Heart left ventricle (tissue), 16 donors: ENCODE data around the gene SEMA4D. TPM values are rescaled to one million over a fixed set of nuclear protein-coding genes. Genes with fewer than 3 reads are reported as not detected.

ENCODE experiments used
- ATAC-seq, 4 donors: fragments of 200-7000 bp; cut with Tn5 transposase; one replicate each; pipeline ENCODE4 v1.9.1; 2020 to 2022; ENCODE audit warnings: moderate library complexity in 4 of 4, mild to moderate bottlenecking in 3 of 4, moderate number of reproducible peaks in 1 of 4
- DNase-seq, 5 donors: peaks; one replicate each; pipeline ENCODE4 v3.0.0-alpha.2; 2020
- H3K27ac ChIP-seq, 12 donors: fragments of 200-600 bp; sonication (generic) in 4 of 12; one replicate each; pipeline versions ENCODE4 v1.5.0 to v1.8.0; 2016 to 2022; ENCODE audit warnings: mild to moderate bottlenecking in 2 of 12
- H3K27me3 ChIP-seq, 9 donors: fragments of 200-600 bp; sonication (generic) in 2 of 9; one replicate each; pipeline versions ENCODE4 v1.5.1 to v1.8.0; 2016 to 2022; ENCODE audit warnings: mild to moderate bottlenecking in 3 of 9
- H3K36me3 ChIP-seq, 9 donors: fragments of 200-600 bp; sonication (generic) in 2 of 9; one replicate each; pipeline versions ENCODE4 v1.5.0 to v1.8.0; 2018 to 2022; ENCODE audit warnings: mild to moderate bottlenecking in 2 of 9
- H3K4me1 ChIP-seq, 12 donors: fragments of 200-600 bp; sonication (generic) in 4 of 12; one replicate each; pipeline versions ENCODE4 v1.5.0 to v1.8.0; 2016 to 2022; ENCODE audit warnings: mild to moderate bottlenecking in 3 of 12
- H3K4me3 ChIP-seq, 12 donors: fragments of 200-600 bp; sonication (generic) in 4 of 12; one replicate each; pipeline versions ENCODE4 v1.5.0 to v1.8.0; 2017 to 2022; ENCODE audit warnings: mild to moderate bottlenecking in 9 of 12, moderate library complexity in 4 of 12
- H3K9me3 ChIP-seq, 12 donors: fragments of 200-600 bp; sonication (generic) in 4 of 12; one replicate each; pipeline versions ENCODE4 v1.5.0 to v1.8.0; 2016 to 2022; ENCODE audit warnings: mild to moderate bottlenecking in 1 of 12
- CTCF ChIP-seq, 12 donors: fragments of 200-600 bp; sonication (generic) in 4 of 12; IDR thresholded peaks; one replicate each; pipeline versions ENCODE4 v1.5.0 to v1.8.0; 2018 to 2022; ENCODE audit warnings: antibody characterized with exemption in 12 of 12, mild to moderate bottlenecking in 5 of 12
- POLR2A ChIP-seq, 2 donors: fragments of 450-650 bp; IDR thresholded peaks; one replicate each; pipeline ENCODE4 v1.6.1; 2017; ENCODE audit warnings: antibody characterized with exemption in 2 of 2, mild to moderate bottlenecking in 2 of 2, moderate library complexity in 2 of 2
- WGBS, 4 donors: extraction: QIAGEN DNeasy Blood & Tissue Kit in 2 of 4; methylation state at CpG; one replicate each; pipeline versions ENCODE4 v1.1.5 to v1.1.7; 2013 to 2018; 5-methylcytosine and 5-hydroxymethylcytosine counted together
- intact Hi-C, 10 donors: fragments of 100-400 bp; cut with DNase I; formaldehyde crosslinking; loops; one replicate each; pipeline versions ENCODE4 v1.11.1 to v1.14.2; 2022
- polyA plus RNA-seq, 2 donors: library from polyadenylated mRNA; stranded (reverse); fragments of 200-250 nt; gene quantifications; one replicate each; pipeline ENCODE4 v1.2.3, GENCODE V29; 2013
- total RNA-seq, 9 donors: library from RNA; depleted of rRNA in 2 of 9; stranded (reverse); fragments of >200 nt in 2 of 9; fragmentation: NEBNext Ultra II Directional in 3 of 9; extraction: Animal tissue kit (Norgen Biotek cat#: 25700) in 3 of 9; gene quantifications; one replicate each; pipeline versions ENCODE4 v1.1.0 to v1.2.4, GENCODE V29; 2016 to 2023
- donor health status: ischemic (EF 13 %, LVEDD 7.1; RV severe dilation, severe dysfunction).
- donor health status: healthy with polysubstance abuse.
- donor health status: DM: no; HTN: yes; CAD: no.
- donor health status: DM: no; HTN: no; CAD: no.
- donor health status: ischemic (EF 25% LVEDD 6.9; RV normal size, moderate dysfunction).
- donor health status: ischemic (EF 25% LVEDD 5.7; RV mildly dilated, moderate dysfunction).
- donor health status: healthy.
- donor health status: DM: yes; HTN: yes; CAD: no.
- donor health status: ischemic (EF 35%, LVEDD 5.7; RV mildly dilated, moderate dysfunction).
- donor health status: nonischemic (EF 11% LVEDD 7.7; RV severe dilation, severe dysfunction).
- donor health status: DM: yes; HTN: yes; CAD: no.
- donor health status: PGD.
- donor health status: ischemic (EF 29% LVEDD 5.4; RV normal size, mild dysfunction).
- donor health status: nonischemic (EF 23%, LVEDD 6.1; RV moderate dilation, normal function).

Gene SEMA4D
- total and polyA plus RNA-seq, 11 donors, result 4.0 to 59.8 (median 20.2) TPM

GRCh38 chr9:89367726-89368437 is 130.0 kb downstream of the SEMA4D start:
- Histone ChIP-seq H3K27me3 (no peaks in the 10 kb centered on the region), H3K9me3 (no peaks in the 10 kb centered on the region), H3K27ac (no peak overlapping the region), H3K4me1 (no peaks in the 10 kb centered on the region), H3K4me3 (no peak overlapping the region), H3K36me3 (peaks cover 0 to 10% (median 0%) of the 10 kb centered on the region in 9 donors)
- intact Hi-C loops, result loop anchor here in 1 of 10 donors (10.0 kb wide), 1 partner anchor 177 kb away; no protein-coding TSS in a partner anchor
- TF ChIP-seq POLR2A (IDR thresholded peaks at IDR 0.05) (no peak), CTCF (IDR thresholded peaks at IDR 0.05) (no peak)
- WGBS, 4 donors, result 83 to 95% (median 89%) methylated on average over 13 to 14 of the region's 14 CpGs
- DNase-seq, result peak in 2 of 5 donors; percentile 10 to 59
- ATAC-seq, result no peak

GRCh38 chr9:89367281-89367680 is 130.6 kb downstream of the SEMA4D start:
- H3K4me1 ChIP-seq, result no peaks in the 10 kb centered on the region
- no peak for TF ChIP-seq POLR2A (IDR thresholded peaks at IDR 0.05)
- TF ChIP-seq CTCF (IDR thresholded peaks at IDR 0.05), result no peak
- intact Hi-C loops, result loop anchor here in 1 of 10 donors (10.0 kb wide), 1 partner anchor 178 kb away; no protein-coding TSS in a partner anchor
- 83 to 99% (median 93%) methylated on average over 4 of the region's 4 CpGs for WGBS, 4 donors
- H3K4me3 ChIP-seq, result no peak overlapping the region
- no peaks in the 10 kb centered on the region for H3K27me3 ChIP-seq
- no peak overlapping the region for H3K27ac ChIP-seq
- ATAC-seq (no peak), DNase-seq (peak in 1 of 5 donors; percentile 44)
- no peaks in the 10 kb centered on the region for H3K9me3 ChIP-seq
- peaks cover 0 to 15% (median 5%) of the 10 kb centered on the region in 9 donors for H3K36me3 ChIP-seq

GRCh38 chr9:89366711-89367110 is 131.2 kb downstream of the SEMA4D start:
- Histone ChIP-seq H3K27me3 (no peaks in the 10 kb centered on the region), H3K4me3 (no peak overlapping the region), H3K4me1 (no peaks in the 10 kb centered on the region), H3K27ac (no peak overlapping the region), H3K36me3 (peaks cover 0 to 21% (median 10%) of the 10 kb centered on the region in 9 donors), H3K9me3 (no peaks in the 10 kb centered on the region)
- ATAC-seq, result no peak
- 84 to 93% (median 90%) methylated on average over 3 of the region's 3 CpGs for WGBS, 4 donors
- intact Hi-C loops, result loop anchor here in 1 of 10 donors (10.0 kb wide), 1 partner anchor 178 kb away; no protein-coding TSS in a partner anchor
- TF ChIP-seq POLR2A (IDR thresholded peaks at IDR 0.05) (no peak), CTCF (IDR thresholded peaks at IDR 0.05) (no peak)
- no peak for DNase-seq

GRCh38 chr9:89365532-89365912 is 132.4 kb downstream of the SEMA4D start:
- WGBS, 4 donors, result 85 to 99% (median 94%) methylated on average over 2 of the region's 2 CpGs
- ATAC-seq (no peak), DNase-seq (no peak)
- H3K36me3 ChIP-seq, result peaks cover 0 to 33% (median 22%) of the 10 kb centered on the region in 9 donors
- H3K4me3 ChIP-seq, result no peak overlapping the region
- H3K27ac ChIP-seq, result no peak overlapping the region
- intact Hi-C loops, result loop anchor here in 1 of 10 donors (10.0 kb wide), 1 partner anchor 179 kb away; no protein-coding TSS in a partner anchor
- H3K9me3 ChIP-seq, result no peaks in the 10 kb centered on the region
- H3K4me1 ChIP-seq, result peaks cover 0 to 5% (median 2%) of the 10 kb centered on the region in 12 donors
- TF ChIP-seq POLR2A (IDR thresholded peaks at IDR 0.05) (no peak), CTCF (IDR thresholded peaks at IDR 0.05) (no peak)
- no peaks in the 10 kb centered on the region for H3K27me3 ChIP-seq
